ENCODE measurements around the gene XRCC4. TPM values are rescaled to one million over a fixed set of nuclear protein-coding genes. Genes with fewer than 3 reads are reported as not detected.

Gene XRCC4
- total RNA-seq, 1 experiment from 2014 or later, result 13.8 TPM

- no TSS peak for BruUV-seq (replicated peaks)
- H3K36me3 ChIP-seq (ENCODE audit: low read depth, low read length), result no peaks in the 10 kb centered on the region
- no peaks in the 10 kb centered on the region for H3K9me3 ChIP-seq (ENCODE audit: low read length)
- DNase-seq (no peak), ATAC-seq (no peak)
- H3K27ac ChIP-seq (ENCODE audit: low read length), result no peak overlapping the region
- no peaks in the 10 kb centered on the region for H3F3A ChIP-seq (ENCODE audit: low read length, unreplicated experiment)
- no peaks in the 10 kb centered on the region for H3K9me2 ChIP-seq (replicated peaks; ENCODE audit: low read length)
- ChIA-PET POLR2A (ENCODE audit: unreplicated experiment) (no interaction called here), CTCF (no interaction called here)
- H3K4me1 ChIP-seq (ENCODE audit: insufficient read depth, low read length), result peaks cover 12% of the 10 kb centered on the region
- no peak overlapping the region for H3K4me2 ChIP-seq (ENCODE audit: low read length)
- no peaks in the 10 kb centered on the region for H3K79me2 ChIP-seq (ENCODE audit: low read length)
- no peak overlapping the region for H3K9ac ChIP-seq (ENCODE audit: low read length)
- no peak overlapping the region for H2AFZ ChIP-seq (ENCODE audit: low read length)
- H4K20me1 ChIP-seq (ENCODE audit: low read length), result no peaks in the 10 kb centered on the region
- intact Hi-C loops (cut with micrococcal nuclease), result loop anchor here (5.0 kb wide), 1 partner anchor 41 kb away; no protein-coding TSS in a partner anchor
- no peaks in the 10 kb centered on the region for H3K27me3 ChIP-seq (ENCODE audit: low read length)
- TF ChIP-seq EZH2phosphoT487 (IDR thresholded peaks at IDR 0.05; ENCODE audit: borderline replicate concordance, low read length) (no peak), EZH2 (IDR thresholded peaks at IDR 0.05; ENCODE audit: low read length, unreplicated experiment) (no peak), CTCF (conservative IDR thresholded peaks at IDR 0.05; ENCODE audit: low read depth, low read length) (no peak)
- no peak overlapping the region for H3K4me3 ChIP-seq (ENCODE audit: low read length)
Observed at GRCh38 chr5:83323557-83324180, 246.3 kb downstream of the XRCC4 start.

- H3K79me2 ChIP-seq (ENCODE audit: low read length), result no peaks in the 10 kb centered on the region
- TF ChIP-seq CTCF (conservative IDR thresholded peaks at IDR 0.05; ENCODE audit: low read depth, low read length), result no peak
- no peak for TF ChIP-seq EZH2 (IDR thresholded peaks at IDR 0.05; ENCODE audit: low read length, unreplicated experiment)
- TF ChIP-seq EZH2phosphoT487 (IDR thresholded peaks at IDR 0.05; ENCODE audit: borderline replicate concordance, low read length), result no peak
- ATAC-seq, result no peak
- no peaks in the 10 kb centered on the region for H3K9me3 ChIP-seq (ENCODE audit: low read length)
- no peaks in the 10 kb centered on the region for H3K27me3 ChIP-seq (ENCODE audit: low read length)
- ChIA-PET POLR2A (ENCODE audit: unreplicated experiment) (no interaction called here), CTCF (no interaction called here)
- H3K4me2 ChIP-seq (ENCODE audit: low read length), result no peak overlapping the region
- H3K4me1 ChIP-seq (ENCODE audit: insufficient read depth, low read length), result no peaks in the 10 kb centered on the region
- H3K4me3 ChIP-seq (ENCODE audit: low read length), result no peak overlapping the region
- no peaks in the 10 kb centered on the region for H3K36me3 ChIP-seq (ENCODE audit: low read depth, low read length)
- no peak overlapping the region for H3K27ac ChIP-seq (ENCODE audit: low read length)
- H3K9ac ChIP-seq (ENCODE audit: low read length), result no peak overlapping the region
- no peak overlapping the region for H2AFZ ChIP-seq (ENCODE audit: low read length)
- no TSS peak for BruUV-seq (replicated peaks)
- H3K9me2 ChIP-seq (replicated peaks; ENCODE audit: low read length), result no peaks in the 10 kb centered on the region
- no peak for DNase-seq
- H4K20me1 ChIP-seq (ENCODE audit: low read length), result no peaks in the 10 kb centered on the region
- H3F3A ChIP-seq (ENCODE audit: low read length, unreplicated experiment), result no peaks in the 10 kb centered on the region
- intact Hi-C loops (cut with micrococcal nuclease), result no loop called here
Observed at GRCh38 chr5:83331842-83332241, 254.5 kb downstream of the XRCC4 start.

- no TSS peak for BruUV-seq (replicated peaks)
- no peaks in the 10 kb centered on the region for H4K20me1 ChIP-seq (ENCODE audit: low read length)
- no peak for TF ChIP-seq CTCF (conservative IDR thresholded peaks at IDR 0.05; ENCODE audit: low read depth, low read length)
- no peaks in the 10 kb centered on the region for H3F3A ChIP-seq (ENCODE audit: low read length, unreplicated experiment)
- ATAC-seq (no peak), DNase-seq (no peak)
- intact Hi-C loops (cut with micrococcal nuclease), result no loop called here
- H2AFZ ChIP-seq (ENCODE audit: low read length), result no peak overlapping the region
- H3K4me2 ChIP-seq (ENCODE audit: low read length), result no peak overlapping the region
- POLR2A ChIA-PET (ENCODE audit: unreplicated experiment), result interaction anchor here (0.6 kb wide), 1 partner anchor 602 kb away, joined by 4 read pairs; no protein-coding TSS in a partner anchor
- H3K36me3 ChIP-seq (ENCODE audit: low read depth, low read length), result no peaks in the 10 kb centered on the region
- no peaks in the 10 kb centered on the region for H3K79me2 ChIP-seq (ENCODE audit: low read length)
- no peaks in the 10 kb centered on the region for H3K27me3 ChIP-seq (ENCODE audit: low read length)
- H3K4me1 ChIP-seq (ENCODE audit: insufficient read depth, low read length), result no peaks in the 10 kb centered on the region
- no peaks in the 10 kb centered on the region for H3K9me3 ChIP-seq (ENCODE audit: low read length)
- no peaks in the 10 kb centered on the region for H3K9me2 ChIP-seq (replicated peaks; ENCODE audit: low read length)
- CTCF ChIA-PET, result no interaction called here
- H3K9ac ChIP-seq (ENCODE audit: low read length), result no peak overlapping the region
- no peak overlapping the region for H3K4me3 ChIP-seq (ENCODE audit: low read length)
- no peak overlapping the region for H3K27ac ChIP-seq (ENCODE audit: low read length)
Observed at GRCh38 chr5:83337453-83338035, 260.2 kb downstream of the XRCC4 start.
